Measurements from ENCODE around the gene SNX11. TPM values are rescaled to one million over a fixed set of nuclear protein-coding genes. Genes with fewer than 3 reads are reported as not detected.
A peak's percentile ranks its signal among the peaks of the same experiment; 100 is the strongest.
"Not testable (repeated sequence)": the region's sequence is repeated elsewhere in the genome, so short reads cannot be mapped to it uniquely, and the experiment has no call there.

Gene SNX11
- total and polyA plus RNA-seq, 2 donors (not counting 1 experiment from before 2014, with no cell fraction given) = 12.6 to 17.7 TPM

- no peak overlapping the region for H3K4me3 ChIP-seq (replicated peaks in 1 of 4; ENCODE audit: control extremely low read depth in 1 of 4, insufficient read depth in 1 of 4, low read depth in 3 of 4, low read length in 4 of 4)
- no peak overlapping the region for H2AFZ ChIP-seq (ENCODE audit: low read length)
- H4K20me1 ChIP-seq (ENCODE audit: control insufficient read depth, extremely low read depth, insufficient read depth, low read length) = no peaks in the 10 kb centered on the region
- H3K4me1 ChIP-seq (ENCODE audit: control insufficient read depth, extremely low read depth, insufficient read depth, low read length) = peaks cover 4% of the 10 kb centered on the region
- H3K4me2 ChIP-seq (ENCODE audit: extremely low read depth, insufficient read depth, low read length) = no peak overlapping the region
- no peaks in the 10 kb centered on the region for H3K79me2 ChIP-seq (ENCODE audit: control insufficient read depth, insufficient read depth, low read length)
- TF ChIP-seq EZH2 (IDR thresholded peaks at IDR 0.05; ENCODE audit: low read length, missing control alignments) (no peak), CTCF (conservative IDR thresholded peaks at IDR 0.05 in 1 of 2, IDR thresholded peaks at IDR 0.05 in 1 of 2; ENCODE audit: low read depth in 1 of 2, low read length in 2 of 2) (no peak)
- H3K36me3 ChIP-seq (ENCODE audit: control insufficient read depth, insufficient read depth, low read length) = peaks cover 5% of the 10 kb centered on the region
- H3K27me3 ChIP-seq (ENCODE audit: control insufficient read depth, insufficient read depth, low read length) = no peaks in the 10 kb centered on the region
- no peak overlapping the region for H3K27ac ChIP-seq (ENCODE audit: insufficient read depth, low read length)
- no peaks in the 10 kb centered on the region for H3K9me3 ChIP-seq (ENCODE audit: control insufficient read depth, insufficient read depth, low read depth, low read length)
- no peak overlapping the region for H3K9ac ChIP-seq (ENCODE audit: insufficient read depth, low read length)
- no peak for DNase-seq (ENCODE audit: low read depth in 2 of 2)
Measured at GRCh38 chr17:48067245-48067644, 40.3 kb upstream of the SNX11 start.

GRCh38 chr17:48067808-48068207, 39.8 kb upstream of the SNX11 start:
- not testable (repeated sequence) for H3K9ac ChIP-seq (ENCODE audit: insufficient read depth, low read length); H3K4me3 ChIP-seq (replicated peaks in 1 of 4; ENCODE audit: control extremely low read depth in 1 of 4, insufficient read depth in 1 of 4, low read depth in 3 of 4, low read length in 4 of 4); H3K79me2 ChIP-seq (ENCODE audit: control insufficient read depth, insufficient read depth, low read length); H4K20me1 ChIP-seq (ENCODE audit: control insufficient read depth, extremely low read depth, insufficient read depth, low read length); H3K9me3 ChIP-seq (ENCODE audit: control insufficient read depth, insufficient read depth, low read depth, low read length); H3K27me3 ChIP-seq (ENCODE audit: control insufficient read depth, insufficient read depth, low read length); H3K4me1 ChIP-seq (ENCODE audit: control insufficient read depth, extremely low read depth, insufficient read depth, low read length); H2AFZ ChIP-seq (ENCODE audit: low read length); H3K27ac ChIP-seq (ENCODE audit: insufficient read depth, low read length); H3K4me2 ChIP-seq (ENCODE audit: extremely low read depth, insufficient read depth, low read length); DNase-seq (ENCODE audit: low read depth in 2 of 2); H3K36me3 ChIP-seq (ENCODE audit: control insufficient read depth, insufficient read depth, low read length)

- Histone ChIP-seq H3K27me3 (ENCODE audit: control insufficient read depth, insufficient read depth, low read length) (no peaks in the 10 kb centered on the region), H3K79me2 (ENCODE audit: control insufficient read depth, insufficient read depth, low read length) (no peaks in the 10 kb centered on the region), H2AFZ (ENCODE audit: low read length) (no peak overlapping the region), H3K9ac (ENCODE audit: insufficient read depth, low read length) (no peak overlapping the region), H3K4me3 (replicated peaks in 1 of 4; ENCODE audit: control extremely low read depth in 1 of 4, insufficient read depth in 1 of 4, low read depth in 3 of 4, low read length in 4 of 4) (no peak overlapping the region), H3K4me2 (ENCODE audit: extremely low read depth, insufficient read depth, low read length) (no peak overlapping the region), H3K4me1 (ENCODE audit: control insufficient read depth, extremely low read depth, insufficient read depth, low read length) (peaks cover 4% of the 10 kb centered on the region), H4K20me1 (ENCODE audit: control insufficient read depth, extremely low read depth, insufficient read depth, low read length) (no peaks in the 10 kb centered on the region), H3K27ac (ENCODE audit: insufficient read depth, low read length) (peak overlapping the region; percentile 9), H3K36me3 (ENCODE audit: control insufficient read depth, insufficient read depth, low read length) (peaks cover 5% of the 10 kb centered on the region), H3K9me3 (ENCODE audit: control insufficient read depth, insufficient read depth, low read depth, low read length) (no peaks in the 10 kb centered on the region)
- TF ChIP-seq CTCF (conservative IDR thresholded peaks at IDR 0.05 in 1 of 2, IDR thresholded peaks at IDR 0.05 in 1 of 2; ENCODE audit: low read depth in 1 of 2, low read length in 2 of 2) (peak; percentile 31 to 50), EZH2 (IDR thresholded peaks at IDR 0.05; ENCODE audit: low read length, missing control alignments) (no peak)
- peak in 1 of 2 donors; percentile 49 for DNase-seq (ENCODE audit: low read depth in 2 of 2)
Measured at GRCh38 chr17:48068491-48068961, 39.0 kb upstream of the SNX11 start.
